Activated CD8-positive, alpha-beta memory T cell treated with anti-CD3 and anti-CD28 coated beads, Interleukin-2, amount 50 U/mL, for 1 hour (primary cell): Measurements from ENCODE around the gene TRIM60.
"Not testable (repeated sequence)": the region's sequence is repeated elsewhere in the genome, so short reads cannot be mapped to it uniquely, and the experiment has no call there.

ENCODE experiments used
- DNase-seq: peaks from one replicate; pipeline ENCODE4 v3.0.0-alpha.2; 2020; ENCODE audit errors: extremely low read depth

The TRIM60 gene

GRCh38 chr4:165031436-165032211 lies at the start of gene TRIM60:
Gene TRIM60 (plus strand): TSS chr4:165031999. CDS start chr4:165040073, 8,074 bp downstream.
- no peak for DNase-seq

GRCh38 chr4:164989471-164989870 lies 42.3 kb upstream of the TRIM60 start:
- DNase-seq = no peak

GRCh38 chr4:164990786-164991185 lies 41.0 kb upstream of the TRIM60 start:
- DNase-seq = not testable (repeated sequence)

- not testable (repeated sequence) for DNase-seq
These were observed 35.7 kb upstream of the TRIM60 start for GRCh38 chr4:164996123-164996522.

- no peak for DNase-seq
These were observed 34.5 kb upstream of the TRIM60 start for GRCh38 chr4:164997324-164997723.

GRCh38 chr4:164997941-164998340 lies 33.9 kb upstream of the TRIM60 start:
- no peak for DNase-seq

- DNase-seq = not testable (repeated sequence)
These were observed 33.2 kb upstream of the TRIM60 start for GRCh38 chr4:164998526-164999080.

GRCh38 chr4:165001957-165002356 lies 29.8 kb upstream of the TRIM60 start:
- not testable (repeated sequence) for DNase-seq

GRCh38 chr4:165005352-165005925 lies 26.4 kb upstream of the TRIM60 start:
- DNase-seq = no peak

GRCh38 chr4:165006456-165006855 lies 25.3 kb upstream of the TRIM60 start:
- no peak for DNase-seq

- no peak for DNase-seq
These were observed 24.9 kb upstream of the TRIM60 start for GRCh38 chr4:165006886-165007285.

- DNase-seq = no peak
These were observed 22.1 kb upstream of the TRIM60 start for GRCh38 chr4:165009493-165010227.

- DNase-seq = no peak
These were observed 21.3 kb upstream of the TRIM60 start for GRCh38 chr4:165010487-165010886.

GRCh38 chr4:165010991-165011390 lies 20.8 kb upstream of the TRIM60 start:
- no peak for DNase-seq

GRCh38 chr4:165011403-165011802 lies 20.4 kb upstream of the TRIM60 start:
- DNase-seq = no peak

- no peak for DNase-seq
These were observed 18.1 kb upstream of the TRIM60 start for GRCh38 chr4:165013691-165014090.

GRCh38 chr4:165016971-165017370 lies 14.8 kb upstream of the TRIM60 start:
- no peak for DNase-seq

GRCh38 chr4:165019995-165020394 lies 11.8 kb upstream of the TRIM60 start:
- not testable (repeated sequence) for DNase-seq

GRCh38 chr4:165025782-165026181 lies 6.0 kb upstream of the TRIM60 start:
- DNase-seq = not testable (repeated sequence)

- no peak for DNase-seq
These were observed 3.9 kb upstream of the TRIM60 start for GRCh38 chr4:165027762-165028402.

- DNase-seq = no peak
These were observed 16.4 kb downstream of the TRIM60 start for GRCh38 chr4:165048170-165048569.

GRCh38 chr4:165052627-165053026 lies 20.8 kb downstream of the TRIM60 start:
- DNase-seq = no peak
